SH-SY5Y (cell line): ENCODE data around the gene NSMCE1.

ENCODE experiments used
- GATA2 ChIP-seq: IDR thresholded peaks from 2 replicates; pipeline ENCODE4 v1.6.1; 2011; ENCODE audit warnings: mild to moderate bottlenecking, low read depth, low read length
- GATA3 ChIP-seq: IDR thresholded peaks from 2 replicates; pipeline ENCODE4 v1.6.1; 2011; ENCODE audit warnings: low read depth, mild to moderate bottlenecking, low read length, moderate library complexity

DNA sequence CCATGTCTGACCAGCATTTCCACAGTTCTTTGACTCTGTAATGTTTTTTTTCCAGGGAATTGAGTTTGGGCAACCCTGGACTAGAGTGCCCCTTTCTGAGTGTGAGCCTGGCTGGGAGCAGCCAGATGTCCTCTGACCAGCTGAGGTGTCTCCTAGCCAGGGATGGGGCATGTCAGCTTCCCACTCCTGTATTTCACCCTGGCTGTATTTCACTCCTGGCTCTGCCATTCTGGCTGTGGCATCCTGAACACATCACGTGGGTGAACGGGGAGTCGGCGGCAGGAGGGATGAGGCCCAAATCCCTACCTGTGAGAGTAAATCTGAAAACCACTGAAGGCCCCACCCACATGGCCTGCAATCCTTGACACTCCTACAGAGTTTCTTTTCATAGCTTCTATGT, 34.0 kb downstream of the NSMCE1 start:
- TF ChIP-seq GATA3 (no peak), GATA2 (no peak)
